Colonic mucosa (tissue), 4 donors: ENCODE results near the gene KATNA1. TPM values are rescaled to one million over a fixed set of nuclear protein-coding genes. Genes with fewer than 3 reads are reported as not detected.
A peak's percentile ranks its signal among the peaks of the same experiment; 100 is the strongest.

ENCODE experiments used
- DNase-seq: peaks from one replicate; pipeline ENCODE4 v3.0.0-alpha.2; 2020
- H3K27ac ChIP-seq: fragments of 200-600 bp; one replicate; pipeline ENCODE4 v1.8.0; 2021
- H3K27me3 ChIP-seq: fragments of 200-600 bp; one replicate; pipeline ENCODE4 v1.8.0; 2021
- H3K36me3 ChIP-seq: fragments of 200-600 bp; one replicate; pipeline ENCODE4 v1.8.0; 2021
- H3K4me1 ChIP-seq: fragments of 200-600 bp; one replicate; pipeline ENCODE4 v1.8.0; 2021; ENCODE audit warnings: mild to moderate bottlenecking
- H3K4me3 ChIP-seq: fragments of 200-600 bp; one replicate; pipeline ENCODE4 v1.8.0; 2021
- H3K9ac ChIP-seq, 2 donors: one replicate each; pipeline ENCODE4 v1.7.0; 2013; ENCODE audit warnings: control low read depth in 2 of 2, low read depth in 2 of 2, low read length in 2 of 2
- H3K9me3 ChIP-seq: fragments of 200-600 bp; one replicate; pipeline ENCODE4 v1.8.0; 2021
- intact Hi-C: fragments of 100-400 bp; cut with DNase I; formaldehyde crosslinking; loops from one replicate; pipeline ENCODE4 v1.14.1; 2022
- total RNA-seq, 2 donors: library from RNA; stranded (reverse); fragmentation: NEBNext Ultra II Directional in 1 of 2; extraction: Animal tissue kit (Norgen Biotek cat#: 25700) in 1 of 2; gene quantifications; one replicate each; pipeline ENCODE4 v1.2.1, GENCODE V29; 2021
- TF ChIP-seq, protein P1 (sequence below): fragments of 200-600 bp; IDR thresholded peaks from one replicate; pipeline ENCODE4 v1.8.0; 2022; ENCODE audit warnings: antibody characterized with exemption, mild to moderate bottlenecking
- donor health status: healthy.
- donor health status: DM: no; HTN: no; CAD: no.
- donor health status: DM: no; HTN: no; CAD: no.

KATNA1 gene
- total RNA-seq, 2 donors from 2014 or later, result 11.8 to 14.3 TPM

DNA sequence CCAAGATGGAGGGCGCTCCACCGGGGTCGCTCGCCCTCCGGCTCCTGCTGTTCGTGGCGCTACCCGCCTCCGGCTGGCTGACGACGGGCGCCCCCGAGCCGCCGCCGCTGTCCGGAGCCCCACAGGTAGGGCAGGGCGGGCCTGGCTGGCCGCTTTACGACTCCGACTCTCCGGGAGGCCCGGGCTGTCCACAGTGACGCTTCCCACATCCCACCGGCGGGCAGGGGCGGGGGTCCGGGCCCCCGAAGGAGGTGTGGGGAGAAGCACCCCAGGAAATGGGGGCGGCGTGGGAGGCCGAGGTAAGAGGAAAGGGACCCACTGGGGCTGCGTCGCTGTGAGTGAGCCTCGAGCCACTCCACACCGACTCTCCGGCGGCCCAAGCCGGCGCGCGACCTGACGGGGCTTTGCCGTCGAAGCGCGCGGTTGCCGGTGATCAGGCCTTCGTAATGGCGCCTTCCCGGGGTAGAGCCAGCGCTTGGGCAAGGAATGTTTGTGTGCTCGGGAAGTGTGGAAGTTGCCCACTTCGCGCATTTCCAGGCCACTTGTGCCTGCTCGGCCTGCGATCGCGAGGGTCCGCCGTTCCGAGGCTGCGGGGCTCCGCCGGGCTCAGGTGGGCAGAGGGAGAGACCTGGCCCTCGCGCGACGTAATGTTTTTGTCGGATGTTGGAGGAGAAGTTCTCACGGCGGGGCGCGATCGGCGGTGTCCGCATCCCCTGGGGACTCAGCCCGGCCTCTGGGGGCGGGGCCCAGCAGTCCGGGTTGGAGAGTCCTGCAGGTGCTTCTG, 81.9 kb downstream of the KATNA1 start:
- peak; percentile 72 for DNase-seq
- H3K27ac ChIP-seq, result peak overlapping the region; percentile 91
- H3K36me3 ChIP-seq, result no peaks in the 10 kb centered on the region
- peak overlapping the region; percentile 98 for H3K4me3 ChIP-seq
- TF ChIP-seq, protein P1, sequence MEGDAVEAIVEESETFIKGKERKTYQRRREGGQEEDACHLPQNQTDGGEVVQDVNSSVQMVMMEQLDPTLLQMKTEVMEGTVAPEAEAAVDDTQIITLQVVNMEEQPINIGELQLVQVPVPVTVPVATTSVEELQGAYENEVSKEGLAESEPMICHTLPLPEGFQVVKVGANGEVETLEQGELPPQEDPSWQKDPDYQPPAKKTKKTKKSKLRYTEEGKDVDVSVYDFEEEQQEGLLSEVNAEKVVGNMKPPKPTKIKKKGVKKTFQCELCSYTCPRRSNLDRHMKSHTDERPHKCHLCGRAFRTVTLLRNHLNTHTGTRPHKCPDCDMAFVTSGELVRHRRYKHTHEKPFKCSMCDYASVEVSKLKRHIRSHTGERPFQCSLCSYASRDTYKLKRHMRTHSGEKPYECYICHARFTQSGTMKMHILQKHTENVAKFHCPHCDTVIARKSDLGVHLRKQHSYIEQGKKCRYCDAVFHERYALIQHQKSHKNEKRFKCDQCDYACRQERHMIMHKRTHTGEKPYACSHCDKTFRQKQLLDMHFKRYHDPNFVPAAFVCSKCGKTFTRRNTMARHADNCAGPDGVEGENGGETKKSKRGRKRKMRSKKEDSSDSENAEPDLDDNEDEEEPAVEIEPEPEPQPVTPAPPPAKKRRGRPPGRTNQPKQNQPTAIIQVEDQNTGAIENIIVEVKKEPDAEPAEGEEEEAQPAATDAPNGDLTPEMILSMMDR, result no peak
- no peaks in the 10 kb centered on the region for H3K27me3 ChIP-seq
- H3K4me1 ChIP-seq, result no peaks in the 10 kb centered on the region
- intact Hi-C loops, result loop anchor here (5.0 kb wide), 1 partner anchor 151 kb away; the partner anchor contains the start of gene LATS1
- no peaks in the 10 kb centered on the region for H3K9me3 ChIP-seq
- H3K9ac ChIP-seq, result peak overlapping the region; percentile 94 to 99

DNA sequence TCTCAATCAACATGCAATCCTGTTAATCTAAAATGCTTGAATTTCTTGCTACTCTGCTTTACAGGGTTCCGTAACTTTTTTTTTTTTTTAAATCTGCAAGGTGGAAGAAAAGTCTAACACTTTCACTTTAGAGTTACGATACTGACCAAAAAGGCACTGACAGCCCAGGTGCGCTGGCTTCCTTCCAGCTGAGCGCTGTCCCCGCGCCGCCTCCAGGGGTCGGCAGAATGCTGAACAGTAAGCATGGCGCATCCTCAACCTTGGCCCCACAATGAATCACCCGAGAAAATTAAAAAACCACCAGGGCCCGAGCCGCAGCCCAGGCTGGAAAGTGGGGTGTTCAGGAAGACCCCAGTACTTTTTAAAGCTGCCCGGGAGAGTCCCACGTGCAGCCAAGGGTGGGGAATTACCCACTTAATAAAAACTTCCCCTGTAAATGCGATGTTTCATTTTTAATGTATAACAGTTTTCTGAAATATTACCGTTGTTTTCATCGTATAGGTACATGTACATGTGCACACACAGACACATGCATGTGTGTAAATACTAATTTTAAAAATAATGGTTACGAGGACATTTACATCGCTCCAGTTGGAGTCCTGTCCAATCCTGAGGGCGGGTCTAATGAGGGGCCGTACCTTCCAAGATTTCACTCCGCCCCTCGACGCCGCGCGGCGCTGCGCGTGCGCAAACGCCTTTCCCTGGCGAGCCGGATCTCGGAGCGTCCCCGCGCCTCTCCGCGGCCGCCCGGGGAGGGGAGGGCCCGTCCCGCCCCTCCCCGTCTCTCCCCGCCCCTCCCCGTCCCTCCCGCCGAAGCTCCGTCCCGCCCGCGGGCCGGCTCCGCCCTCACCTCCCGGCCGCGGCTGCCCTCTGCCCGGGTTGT, 82.7 kb downstream of the KATNA1 start, which contains the start of gene GINM1:
Gene GINM1, plus strand, starts transcription at position 849 of the 883 bp plus-strand sequence. CDS start 40 bp downstream, outside the sequence.
- Histone ChIP-seq H3K4me3 (peak within 1 kb of the TSS; percentile 98), H3K27me3 (no peaks in the 10 kb centered on the region), H3K9ac (peak within 1 kb of the TSS; percentile 94 to 99), H3K9me3 (no peaks in the 10 kb centered on the region), H3K4me1 (no peaks in the 10 kb centered on the region), H3K36me3 (no peaks in the 10 kb centered on the region), H3K27ac (peak within 1 kb of the TSS; percentile 91)
- DNase-seq, result peak; percentile 98
- TF ChIP-seq, protein P1, result peak; percentile 48
- intact Hi-C loops, result loop anchor here (5.0 kb wide), 1 partner anchor 152 kb away; the partner anchor contains the start of gene LATS1

DNA sequence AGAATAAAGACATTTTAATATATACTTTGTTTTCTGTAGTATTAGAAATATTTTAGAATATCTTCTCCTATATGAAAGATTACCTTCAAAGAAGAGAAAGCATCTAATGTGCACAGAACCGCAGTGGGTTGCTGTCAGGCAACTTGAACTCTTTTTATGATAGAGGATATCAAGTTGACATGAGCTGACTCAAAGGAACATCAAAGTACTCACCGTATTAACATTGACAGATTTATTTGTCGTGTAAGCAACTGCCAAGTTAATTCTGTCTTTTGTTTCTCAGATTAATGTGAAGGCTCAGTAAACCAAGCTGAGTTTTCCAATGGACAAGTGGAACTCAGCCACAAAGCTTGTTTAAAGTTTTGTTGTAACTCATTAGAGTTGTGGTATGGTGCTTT, 84.6 kb downstream of the KATNA1 start:
- Histone ChIP-seq H3K4me3 (no peak overlapping the region), H3K36me3 (no peaks in the 10 kb centered on the region), H3K4me1 (no peaks in the 10 kb centered on the region), H3K27me3 (no peaks in the 10 kb centered on the region), H3K27ac (no peak overlapping the region), H3K9ac (no peak overlapping the region), H3K9me3 (no peaks in the 10 kb centered on the region)
- DNase-seq, result no peak
- intact Hi-C loops, result no loop called here
- TF ChIP-seq, protein P1, result no peak

DNA sequence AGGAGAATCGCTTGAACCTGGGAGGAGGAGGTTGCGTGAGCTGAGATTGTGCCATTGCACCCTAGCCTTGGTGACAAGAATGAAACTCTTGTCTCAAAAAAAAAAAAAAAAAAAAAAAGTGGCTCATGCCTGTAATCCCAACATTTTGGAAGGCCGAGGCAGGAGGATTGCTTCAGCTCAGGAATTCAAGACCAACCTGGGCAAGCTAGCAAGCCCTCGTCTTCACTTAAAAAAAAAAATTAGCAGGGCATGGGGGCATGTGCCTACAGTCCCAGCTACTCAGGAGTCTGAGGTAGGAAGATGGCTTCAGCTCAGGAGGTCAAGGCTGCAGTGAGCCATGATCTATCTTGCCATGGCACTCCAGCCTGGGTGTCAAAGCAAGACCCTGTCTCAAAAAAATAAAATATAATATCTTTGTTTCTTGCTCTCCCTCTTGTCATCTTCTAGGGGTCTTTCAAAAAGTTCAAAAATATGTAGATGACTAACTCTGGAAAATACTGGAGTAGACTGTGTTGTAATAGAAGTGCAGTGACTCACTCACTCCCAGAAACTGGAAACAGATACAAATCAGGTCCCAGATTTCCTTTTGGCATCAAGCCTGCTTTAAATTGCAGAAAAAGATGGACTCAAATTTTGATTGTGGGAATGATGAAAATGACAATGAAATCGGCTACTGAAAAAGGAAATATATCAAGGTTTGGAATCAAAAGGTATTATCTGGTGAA, 85.1 kb downstream of the KATNA1 start:
- no peaks in the 10 kb centered on the region for H3K4me1 ChIP-seq
- no peak overlapping the region for H3K9ac ChIP-seq
- intact Hi-C loops, result no loop called here
- TF ChIP-seq, protein P1, result no peak
- DNase-seq, result no peak
- H3K27me3 ChIP-seq, result no peaks in the 10 kb centered on the region
- H3K27ac ChIP-seq, result no peak overlapping the region
- no peak overlapping the region for H3K4me3 ChIP-seq
- no peaks in the 10 kb centered on the region for H3K9me3 ChIP-seq
- no peaks in the 10 kb centered on the region for H3K36me3 ChIP-seq

DNA sequence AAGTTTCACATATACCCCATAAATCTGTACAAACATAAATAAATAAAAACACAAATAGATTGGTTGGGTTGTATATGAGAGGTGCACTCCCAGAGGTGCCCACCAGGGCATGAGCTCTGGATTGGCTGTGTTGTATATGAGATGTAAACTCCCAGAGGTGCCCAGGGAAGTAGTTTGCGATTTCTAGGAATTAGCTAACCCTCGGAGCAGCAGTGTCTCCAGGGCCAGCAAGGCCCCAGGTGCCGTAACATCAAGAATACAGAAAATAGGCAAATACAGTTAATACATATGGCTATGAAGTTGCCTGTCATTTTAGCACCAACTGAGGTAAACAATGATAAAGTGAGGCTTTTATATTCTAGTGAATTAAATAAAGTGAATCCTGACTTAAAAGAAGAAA, 87.8 kb downstream of the KATNA1 start:
- Histone ChIP-seq H3K9me3 (no peaks in the 10 kb centered on the region), H3K9ac (no peak overlapping the region), H3K27ac (no peak overlapping the region), H3K36me3 (no peaks in the 10 kb centered on the region), H3K27me3 (no peaks in the 10 kb centered on the region), H3K4me1 (no peaks in the 10 kb centered on the region), H3K4me3 (no peak overlapping the region)
- no peak for DNase-seq
- intact Hi-C loops, result no loop called here
- TF ChIP-seq, protein P1, result peak; percentile 20
